ENCODE data around the gene PTPDC1. TPM values are rescaled to one million over a fixed set of nuclear protein-coding genes. Genes with fewer than 3 reads are reported as not detected.
"Not testable (repeated sequence)": the region's sequence is repeated elsewhere in the genome, so short reads cannot be mapped to it uniquely, and the experiment has no call there.

Gene PTPDC1
- polyA plus RNA-seq, 12 donors, result 5.4 to 12.2 (median 8.3) TPM; not detected in 2

DNA sequence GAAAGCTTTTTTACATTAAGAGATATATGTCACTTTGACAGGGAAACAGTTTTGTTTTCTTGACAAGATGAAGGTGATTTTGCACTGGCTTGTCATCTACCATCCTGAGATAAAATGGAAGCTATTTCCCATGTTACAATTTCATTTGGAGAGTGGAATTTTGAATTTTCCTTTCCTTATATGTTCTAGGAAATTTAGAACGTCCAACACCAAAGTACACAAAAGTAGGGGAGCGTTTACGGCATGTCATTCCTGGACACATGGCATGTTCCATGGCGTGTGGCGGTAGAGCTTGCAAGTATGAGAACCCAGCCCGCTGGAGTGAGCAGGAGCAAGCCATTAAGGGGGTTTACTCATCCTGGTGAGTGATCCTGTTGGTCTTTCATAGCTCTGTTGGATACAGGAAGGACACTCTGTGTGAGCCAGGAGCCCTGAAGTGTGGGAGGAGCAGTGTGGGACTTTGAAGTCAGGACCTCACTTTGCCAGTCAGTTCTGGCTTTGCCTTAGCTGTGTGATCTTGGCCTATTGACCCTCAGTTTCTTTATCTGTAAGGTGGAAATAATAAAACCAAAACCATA, 887 bp downstream of the PTPDC1 start:
- DNase-seq, result no peak

DNA sequence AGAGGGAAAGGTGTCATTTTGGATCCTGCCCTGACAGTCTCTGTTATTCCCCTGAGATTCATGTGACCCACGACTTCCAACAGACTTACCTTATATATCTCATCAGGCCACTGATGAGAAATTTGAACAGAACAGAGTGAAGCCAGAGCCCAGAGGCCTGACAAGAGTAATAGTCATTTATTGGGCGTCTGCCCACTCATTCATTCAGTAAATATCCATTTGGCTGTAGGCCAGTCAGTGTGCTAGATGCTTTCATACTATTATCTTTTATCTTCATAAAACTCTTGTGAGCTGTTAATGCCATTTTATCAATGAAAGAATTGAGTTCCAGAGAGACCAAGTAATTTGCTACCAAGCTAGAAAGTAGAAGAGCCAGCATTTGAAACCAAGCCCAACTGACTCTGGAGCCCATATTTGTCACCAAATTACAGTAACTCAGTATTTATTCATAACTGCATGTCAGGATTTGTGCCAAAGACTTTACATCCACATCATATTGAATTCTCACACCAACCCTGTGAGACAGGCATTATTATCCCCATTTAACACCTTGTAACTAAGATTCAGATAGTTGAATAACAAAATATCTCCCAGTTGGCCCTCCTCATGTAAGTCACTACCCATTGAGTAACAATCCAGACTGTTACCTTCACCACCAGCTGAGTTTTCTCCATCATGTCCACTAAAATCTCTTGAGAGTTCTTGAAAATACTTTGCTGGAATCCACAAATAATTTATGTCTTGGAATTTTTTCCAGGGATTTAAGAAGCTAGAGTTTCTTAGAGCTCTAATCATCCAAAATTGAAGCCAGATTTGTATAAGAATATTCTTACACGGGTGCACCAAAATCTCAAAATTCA, 2.5 kb downstream of the PTPDC1 start:
- DNase-seq, result no peak

DNA sequence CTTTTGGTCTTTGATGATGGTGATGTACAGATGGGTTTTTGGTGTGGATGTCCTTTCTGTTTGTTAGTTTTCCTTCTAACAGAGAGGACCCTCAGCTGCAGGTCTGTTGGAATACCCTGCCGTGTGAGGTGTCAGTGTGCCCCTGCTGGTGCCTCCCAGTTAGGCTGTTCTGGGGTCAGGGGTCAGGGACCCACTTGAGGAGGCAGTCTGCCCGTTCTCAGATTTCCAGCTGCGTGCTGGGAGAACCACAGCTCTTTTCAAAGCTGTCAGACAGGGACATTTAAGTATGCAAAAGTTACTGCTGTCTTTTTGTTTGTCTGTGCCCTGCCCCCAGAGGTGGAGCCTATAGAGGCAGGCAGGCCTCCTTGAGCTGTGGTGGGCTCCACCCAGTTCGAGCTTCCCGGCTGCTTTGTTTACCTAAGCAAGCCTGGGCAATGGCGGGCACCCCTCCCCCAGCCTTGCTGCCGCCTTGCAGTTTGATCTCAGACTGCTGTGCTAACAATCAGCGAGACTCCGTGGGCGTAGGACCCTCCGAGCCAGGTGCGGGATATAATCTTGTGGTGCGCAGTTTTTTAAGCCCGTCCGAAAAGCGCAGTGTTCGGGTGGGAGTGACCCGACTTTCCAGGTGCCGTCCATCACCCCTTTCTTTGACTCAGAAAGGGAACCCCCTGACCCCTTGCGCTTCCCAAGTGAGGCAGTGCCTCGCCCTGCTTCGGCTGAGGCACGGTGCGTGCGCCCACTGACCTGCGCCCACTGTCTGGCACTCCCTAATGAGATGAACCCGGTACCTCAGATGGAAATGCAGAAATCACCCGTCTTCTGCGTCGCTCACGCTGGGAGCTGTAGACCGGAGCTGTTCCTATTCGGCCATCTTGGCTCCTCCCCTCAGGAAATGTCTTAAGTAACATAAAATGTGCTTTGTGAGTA, 10.2 kb downstream of the PTPDC1 start:
- not testable (repeated sequence) for DNase-seq

DNA sequence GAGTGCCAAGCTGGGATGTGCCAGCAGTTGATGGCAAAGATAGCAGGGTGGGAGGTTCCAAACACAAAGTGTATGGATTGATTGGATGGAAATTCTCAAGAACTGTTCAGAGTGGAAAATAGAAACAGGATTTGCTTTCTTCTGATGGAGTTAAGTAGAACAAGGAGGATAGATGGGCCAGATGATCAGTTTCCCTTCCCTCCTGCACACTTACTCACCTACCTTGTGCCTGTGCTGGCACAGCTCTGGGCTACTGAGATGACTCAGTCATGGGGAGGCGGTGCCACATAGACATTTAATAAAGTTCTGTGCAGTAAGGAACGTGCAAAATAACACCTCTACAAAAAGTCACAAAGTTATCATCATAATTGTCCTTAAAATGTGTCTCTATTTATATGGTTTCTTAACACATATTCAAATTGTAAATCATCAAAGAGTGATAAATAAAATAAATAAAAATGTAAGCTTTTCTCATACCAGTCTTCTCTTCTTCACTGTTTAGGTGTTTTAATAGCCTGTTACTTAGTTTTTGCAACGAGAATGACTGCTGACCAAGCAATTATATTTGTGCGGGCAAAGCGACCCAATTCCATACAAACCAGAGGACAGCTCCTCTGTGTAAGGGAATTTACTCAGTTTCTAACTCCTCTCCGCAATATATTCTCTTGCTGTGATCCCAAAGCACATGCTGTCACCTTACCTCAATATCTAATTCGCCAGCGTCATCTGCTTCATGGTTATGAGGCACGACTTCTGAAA, 12.7 kb downstream of the PTPDC1 start:
- no peak for DNase-seq

DNA sequence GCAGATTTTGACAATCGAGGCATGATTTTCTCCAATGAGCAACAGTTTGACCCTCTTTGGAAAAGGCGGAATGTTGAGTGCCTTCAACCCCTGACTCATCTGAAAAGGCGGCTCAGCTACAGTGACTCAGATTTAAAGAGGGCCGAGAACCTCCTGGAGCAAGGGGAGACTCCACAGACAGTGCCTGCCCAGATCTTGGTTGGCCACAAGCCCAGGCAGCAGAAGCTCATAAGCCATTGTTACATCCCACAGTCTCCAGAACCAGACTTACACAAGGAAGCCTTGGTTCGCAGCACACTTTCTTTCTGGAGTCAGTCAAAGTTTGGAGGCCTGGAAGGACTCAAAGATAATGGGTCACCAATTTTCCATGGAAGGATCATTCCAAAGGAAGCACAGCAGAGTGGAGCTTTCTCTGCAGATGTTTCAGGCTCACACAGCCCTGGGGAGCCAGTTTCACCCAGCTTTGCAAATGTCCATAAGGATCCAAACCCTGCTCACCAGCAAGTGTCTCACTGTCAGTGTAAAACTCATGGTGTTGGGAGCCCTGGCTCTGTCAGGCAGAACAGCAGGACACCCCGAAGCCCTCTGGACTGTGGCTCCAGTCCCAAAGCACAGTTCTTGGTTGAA, 13.6 kb downstream of the PTPDC1 start:
- DNase-seq, result no peak

DNA sequence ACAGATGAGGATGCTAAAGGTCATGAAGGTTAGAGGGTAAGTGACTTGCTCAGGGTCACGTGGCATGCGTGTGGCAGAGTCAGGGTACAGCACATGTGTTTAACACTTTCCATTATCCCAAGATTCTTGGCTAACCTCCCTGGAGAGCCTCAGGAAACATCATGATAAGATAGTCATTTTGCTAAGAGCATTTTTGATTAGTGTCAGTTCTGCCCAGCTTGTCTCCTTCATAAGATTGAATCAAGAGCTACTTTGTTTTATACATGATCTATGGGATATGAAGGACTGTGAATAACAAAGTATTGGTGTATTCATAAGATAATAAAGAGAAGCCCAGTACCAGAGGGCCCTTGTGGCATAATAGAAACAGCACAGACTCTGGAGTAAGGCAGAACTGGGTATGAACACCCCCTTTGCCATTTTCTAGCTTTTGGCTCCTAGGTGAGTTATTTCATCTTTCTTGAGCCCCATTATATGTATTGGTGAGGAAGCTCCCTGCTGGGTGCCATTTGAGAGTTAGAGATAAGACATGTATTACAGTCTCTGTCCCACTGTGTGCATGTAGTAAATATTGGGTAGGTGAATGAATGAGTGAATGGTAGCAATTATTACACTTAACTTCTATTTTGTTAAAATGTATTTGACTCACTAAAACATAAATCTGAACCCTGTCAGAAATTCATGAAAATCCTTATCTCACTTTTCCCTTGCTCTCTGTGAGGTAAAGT, 16.1 kb downstream of the PTPDC1 start:
- DNase-seq, result no peak

DNA sequence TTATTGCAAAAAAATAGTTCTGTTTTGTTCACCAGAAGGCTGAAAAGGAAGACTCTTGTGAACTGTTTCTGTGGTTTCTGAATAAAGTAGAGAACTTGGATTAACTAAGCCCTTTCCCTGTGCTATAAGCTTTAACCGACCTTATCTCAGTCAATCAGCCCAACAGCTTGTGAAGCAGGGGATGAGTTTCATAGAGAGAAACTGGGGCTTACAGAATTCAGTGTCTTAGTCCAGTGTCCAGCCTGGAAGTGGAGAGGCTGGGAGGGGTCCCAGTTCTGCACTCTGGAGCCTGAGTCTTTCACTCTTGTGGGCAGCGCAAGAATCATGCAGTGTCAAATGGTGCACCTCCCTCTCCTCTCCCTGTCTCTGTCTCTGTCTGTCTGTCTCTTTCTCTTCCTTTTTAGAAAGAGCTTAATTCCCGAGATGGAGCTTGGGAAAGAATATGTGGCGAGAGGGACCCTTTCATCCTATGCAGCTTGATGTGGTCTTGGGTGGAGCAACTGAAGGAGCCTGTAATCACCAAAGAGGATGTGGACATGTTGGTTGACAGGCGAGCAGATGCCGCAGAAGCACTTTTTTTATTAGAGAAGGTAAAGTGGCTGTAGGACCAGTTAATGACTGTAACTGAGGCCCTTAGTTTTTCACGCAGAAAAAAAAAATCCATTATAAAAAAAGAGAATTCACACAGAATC, 17.0 kb downstream of the PTPDC1 start:
- DNase-seq, result no peak

DNA sequence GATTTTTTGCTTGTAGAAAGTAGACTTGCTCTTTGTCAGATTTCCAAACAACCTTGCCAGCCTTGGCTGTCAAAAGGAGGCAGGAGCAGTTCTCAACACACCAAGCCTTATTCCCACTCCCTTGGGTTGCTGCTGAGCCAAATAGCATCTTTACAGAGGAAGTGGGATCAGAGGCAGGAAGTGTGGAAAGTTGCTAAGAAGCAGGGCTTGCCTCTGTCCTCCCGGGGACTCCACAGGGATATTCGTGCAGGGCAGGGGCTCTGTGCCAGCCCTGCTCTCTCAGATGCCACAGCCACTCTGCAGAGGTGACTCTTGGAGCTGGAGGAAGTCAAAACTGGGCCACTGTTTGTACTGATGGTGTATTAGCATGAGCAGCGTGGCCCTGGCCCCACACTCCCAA, 24.3 kb downstream of the PTPDC1 start:
- peak; percentile 35 for DNase-seq

DNA sequence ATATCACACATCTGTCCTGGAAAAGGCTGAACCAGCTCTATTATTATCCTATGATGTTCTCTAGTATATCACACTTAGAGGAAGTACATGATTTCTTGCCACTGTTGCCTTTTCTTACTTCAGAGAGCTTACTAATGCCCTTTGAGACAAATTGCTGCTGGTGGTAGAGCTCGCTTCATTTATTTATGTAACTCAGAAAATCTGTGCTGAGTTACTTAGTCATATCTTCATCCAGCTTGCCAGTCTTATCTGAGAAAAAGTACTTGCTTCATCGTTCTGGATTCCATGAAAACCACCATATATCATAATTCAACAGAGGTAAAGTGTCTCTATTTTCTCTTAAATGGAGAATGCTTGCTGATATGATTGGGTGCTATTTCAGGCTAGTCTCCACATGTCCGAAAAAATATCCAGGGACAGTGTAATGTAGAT, 26.6 kb downstream of the PTPDC1 start:
- DNase-seq, result no peak

DNA sequence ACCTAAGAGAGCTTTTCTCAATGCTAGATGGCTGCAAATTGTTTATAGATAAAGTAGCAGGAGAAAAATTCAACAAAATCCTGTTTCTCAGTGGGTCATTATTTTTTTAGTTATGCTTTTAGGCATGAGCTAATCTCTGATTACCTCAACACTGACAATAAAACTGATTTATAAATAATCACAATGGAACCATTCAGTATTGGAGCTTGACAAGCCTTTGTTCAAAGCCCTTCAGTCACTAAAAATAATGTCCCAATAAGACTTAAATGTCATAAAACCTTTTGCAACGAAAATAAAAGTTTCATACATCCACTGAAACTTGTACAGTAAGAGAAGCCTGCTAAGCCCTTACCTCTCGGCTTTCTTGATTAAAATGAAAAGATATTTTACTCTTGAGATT, 27.2 kb downstream of the PTPDC1 start:
- no peak for DNase-seq

DNA sequence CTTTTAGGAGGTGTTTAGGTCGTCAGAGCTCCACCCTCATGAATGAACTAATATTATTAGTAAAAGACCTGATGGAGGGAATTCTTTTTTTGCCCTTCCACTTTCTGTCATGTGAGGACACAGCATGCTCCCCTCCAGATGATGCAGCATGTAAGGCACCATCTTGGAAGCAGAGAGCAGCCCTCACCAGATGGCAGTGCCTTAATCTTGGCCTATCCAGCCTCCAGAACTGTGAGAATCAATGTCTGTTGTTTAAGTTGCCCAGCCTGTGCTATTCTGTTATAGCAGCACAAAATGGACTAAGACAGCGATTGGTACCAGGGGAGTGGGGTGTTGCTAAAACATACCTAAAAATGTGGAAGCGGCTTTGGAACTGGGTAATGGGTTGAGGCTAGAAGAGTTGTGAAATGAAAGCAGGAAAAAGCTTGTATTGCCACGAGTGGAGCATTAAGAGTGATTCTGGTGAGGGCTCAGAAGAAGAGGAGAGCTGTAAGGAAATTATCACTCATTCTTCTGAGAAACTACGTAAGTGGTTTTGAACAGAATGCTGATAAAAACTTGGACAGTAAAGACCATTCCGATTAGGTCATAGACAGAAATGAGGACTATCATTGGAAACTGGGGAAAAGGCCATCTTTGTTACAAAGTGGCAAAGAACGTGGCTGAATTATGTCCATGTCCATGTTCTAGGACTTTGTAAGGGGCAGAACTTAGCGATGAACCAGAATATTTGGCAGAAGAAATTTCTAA, 28.6 kb downstream of the PTPDC1 start:
- DNase-seq, result no peak

DNA sequence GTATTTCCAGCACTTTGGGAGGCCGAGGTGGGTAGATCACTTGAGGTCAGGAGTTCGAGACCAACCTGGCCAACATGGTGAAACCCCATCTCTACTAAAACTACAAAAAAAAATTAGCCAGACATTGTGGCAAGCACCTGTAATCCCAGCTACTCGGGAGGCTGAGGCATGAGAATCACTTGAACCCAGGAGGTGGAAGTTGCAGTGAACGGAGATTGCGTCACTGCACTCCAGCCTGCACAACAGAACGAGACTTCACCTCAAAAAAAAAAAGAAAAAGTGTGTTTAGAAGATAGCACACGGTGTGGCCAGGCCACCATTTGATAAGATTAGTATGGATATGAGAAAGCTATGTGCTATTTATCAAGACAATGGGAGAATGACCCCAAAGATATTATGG, 35.8 kb downstream of the PTPDC1 start:
- not testable (repeated sequence) for DNase-seq

DNA sequence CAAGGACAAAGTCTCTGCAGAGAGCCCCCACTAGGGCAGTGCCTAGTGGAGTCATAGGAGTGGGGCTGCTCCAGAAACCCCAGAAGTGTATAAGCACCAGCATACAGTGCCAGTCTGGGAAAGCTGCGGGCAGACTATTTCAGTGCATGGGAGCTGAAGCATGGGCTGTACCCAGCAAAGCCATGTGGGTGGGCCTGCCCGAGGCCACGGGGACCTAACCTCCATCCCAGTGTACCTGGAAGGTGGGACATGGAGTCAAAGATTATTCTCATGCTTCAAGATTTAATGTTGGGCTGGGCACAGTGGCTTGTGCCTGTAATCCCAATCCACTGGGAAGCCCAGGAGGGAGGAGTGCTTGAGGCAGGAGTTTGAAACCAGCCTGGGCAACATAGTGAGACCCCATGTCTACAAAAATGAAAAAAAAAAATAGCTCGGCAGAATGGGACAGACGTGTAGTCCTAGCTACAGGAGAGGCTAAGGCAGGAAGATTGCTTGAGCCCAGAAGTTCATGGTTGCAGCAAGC, 36.7 kb downstream of the PTPDC1 start:
- DNase-seq, result no peak

DNA sequence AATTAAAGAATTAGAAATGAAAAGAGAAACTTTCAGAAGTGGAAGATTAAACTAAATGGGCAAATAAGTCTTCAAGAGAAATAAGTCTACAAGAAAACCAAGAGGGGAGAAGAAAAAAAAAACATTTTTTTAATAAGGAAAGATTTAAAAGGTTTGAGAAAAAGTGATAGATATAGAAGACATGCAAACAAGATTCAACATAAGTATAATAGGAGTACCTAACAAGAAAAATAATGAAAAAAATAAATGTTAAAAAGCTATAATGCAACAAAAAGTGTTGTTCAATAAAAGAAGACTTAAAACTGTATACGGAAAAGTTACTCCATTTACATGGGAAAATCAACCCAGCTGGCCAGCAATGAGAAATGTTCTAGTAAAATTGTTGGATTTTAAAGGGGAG, 42.6 kb downstream of the PTPDC1 start:
- DNase-seq, result no peak

DNA sequence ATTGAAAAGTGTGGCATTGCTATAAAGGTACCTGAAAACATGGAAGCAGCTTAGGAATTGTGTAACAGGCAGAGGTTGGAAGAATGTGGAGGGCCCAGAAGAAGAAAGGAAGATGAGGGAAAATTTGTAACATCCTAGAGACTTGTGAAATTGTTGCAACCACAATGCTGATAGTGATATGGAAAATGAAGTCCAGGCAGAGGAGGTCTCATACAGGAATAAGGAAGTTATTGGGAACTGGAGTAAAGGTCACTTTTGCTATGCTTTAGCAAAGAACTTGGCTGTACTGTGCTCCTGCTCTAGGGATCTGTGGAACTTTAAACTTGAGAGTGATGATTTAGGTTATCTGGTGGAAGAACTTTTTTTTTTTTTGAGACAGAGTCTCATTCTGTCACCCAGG, 43.5 kb downstream of the PTPDC1 start:
- DNase-seq, result no peak

DNA sequence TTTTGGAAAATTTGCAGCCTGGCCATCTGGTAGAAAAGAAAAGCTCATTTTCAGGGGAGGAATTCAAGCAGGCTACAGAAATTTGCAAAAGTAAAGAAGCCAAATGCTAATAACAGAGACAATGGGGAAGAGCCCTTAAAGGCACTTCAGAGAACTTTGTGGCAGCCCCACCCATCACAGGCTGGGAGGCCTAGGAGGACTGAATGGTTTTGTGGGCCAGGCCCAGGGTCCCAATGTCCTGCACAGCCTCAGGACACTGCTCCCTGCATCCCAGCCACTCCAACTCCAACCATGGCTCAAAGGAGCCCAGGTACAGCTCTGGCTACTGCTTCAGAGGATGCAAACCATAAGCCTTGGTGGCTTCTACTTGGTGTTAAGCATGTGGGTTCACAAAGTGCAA, 44.3 kb downstream of the PTPDC1 start:
- DNase-seq, result no peak

DNA sequence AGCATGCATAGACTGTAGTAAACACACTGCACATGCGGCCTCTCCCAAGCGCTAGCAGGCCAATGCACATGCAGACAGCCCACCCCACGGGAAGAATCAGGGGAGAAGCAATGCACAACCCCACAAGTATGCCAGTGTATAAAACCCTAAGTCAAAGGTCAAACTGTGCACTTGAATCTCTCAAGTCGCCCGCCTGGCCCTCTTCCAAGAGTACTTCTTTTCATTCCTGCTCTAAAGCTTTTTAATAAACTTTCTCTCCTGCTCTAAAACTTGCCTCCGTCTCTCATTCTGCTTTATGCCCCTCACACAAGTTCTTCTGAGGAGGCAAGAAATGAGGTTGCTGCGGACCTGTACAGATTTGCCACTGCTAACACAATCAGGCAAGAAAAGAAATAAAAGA, 50.4 kb downstream of the PTPDC1 start:
- no peak for DNase-seq

DNA sequence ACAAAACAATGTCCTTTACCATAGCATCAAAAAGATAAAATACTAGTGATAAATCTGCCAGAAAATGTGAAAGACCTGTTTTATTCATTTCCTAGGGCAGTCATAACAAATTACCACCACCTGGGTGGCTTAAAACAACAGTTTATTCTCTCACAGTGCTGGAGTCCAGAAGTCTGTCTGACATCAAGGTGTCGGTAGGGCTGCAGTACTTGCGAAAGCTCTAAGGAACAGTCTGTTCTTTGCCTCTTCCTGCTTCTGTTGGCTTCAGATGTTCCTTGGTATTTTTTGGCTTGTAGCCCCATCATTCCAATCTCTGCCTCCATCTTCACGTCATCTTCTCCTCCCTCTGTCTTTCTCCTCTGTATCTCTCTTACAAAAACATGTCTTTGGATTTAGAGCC, 51.0 kb downstream of the PTPDC1 start:
- DNase-seq, result no peak

All from muscle of arm (tissue), 12 donors.